ENCODE results near the gene CDSN.

The CDSN gene

GRCh38 chr6:31115941-31116560 lies 4.2 kb downstream of the CDSN start:
- DNase-seq (ENCODE audit: low read depth in 1 of 2, low spot score in 1 of 2) = no peak
- no peak overlapping the region for H3K27ac ChIP-seq (replicated peaks)
- peaks cover 6% of the 10 kb centered on the region for H3K27me3 ChIP-seq (ENCODE audit: insufficient read depth, poor library complexity, severe bottlenecking)
- TF ChIP-seq SPI1 (IDR thresholded peaks at IDR 0.05; ENCODE audit: borderline replicate concordance, low read depth) = no peak
- no peak for TF ChIP-seq GABPA (IDR thresholded peaks at IDR 0.05; ENCODE audit: low read depth)
- no peak for TF ChIP-seq REST (IDR thresholded peaks at IDR 0.05; ENCODE audit: insufficient replicate concordance, low read depth)
- TF ChIP-seq CTCF (IDR thresholded peaks at IDR 0.05; ENCODE audit: insufficient read depth, low read length) = no peak
- TF ChIP-seq POLR2AphosphoS5 (IDR thresholded peaks at IDR 0.05; ENCODE audit: low read depth) = no peak
- no peak overlapping the region for H3K4me3 ChIP-seq (replicated peaks; ENCODE audit: insufficient read depth, low read length)

GRCh38 chr6:31114970-31115849 lies 5.0 kb downstream of the CDSN start:
- Histone ChIP-seq H3K27ac (replicated peaks) (no peak overlapping the region), H3K27me3 (ENCODE audit: insufficient read depth, poor library complexity, severe bottlenecking) (peaks cover 6% of the 10 kb centered on the region), H3K4me3 (replicated peaks; ENCODE audit: insufficient read depth, low read length) (no peak overlapping the region)
- TF ChIP-seq GABPA (IDR thresholded peaks at IDR 0.05; ENCODE audit: low read depth) = no peak
- no peak for TF ChIP-seq REST (IDR thresholded peaks at IDR 0.05; ENCODE audit: insufficient replicate concordance, low read depth)
- no peak for TF ChIP-seq CTCF (IDR thresholded peaks at IDR 0.05; ENCODE audit: insufficient read depth, low read length)
- TF ChIP-seq SPI1 (IDR thresholded peaks at IDR 0.05; ENCODE audit: borderline replicate concordance, low read depth) = no peak
- no peak for TF ChIP-seq POLR2AphosphoS5 (IDR thresholded peaks at IDR 0.05; ENCODE audit: low read depth)
- DNase-seq (ENCODE audit: low read depth in 1 of 2, low spot score in 1 of 2) = no peak

GRCh38 chr6:31114541-31114878 lies 5.7 kb downstream of the CDSN start, which contains the start of gene PSORS1C1:
PSORS1C1 (plus strand) TSS chr6:31114800; CDS start chr6:31129633, 14,833 bp downstream.
- Histone ChIP-seq H3K4me3 (replicated peaks; ENCODE audit: insufficient read depth, low read length) (no peak within 1 kb of the TSS), H3K27me3 (ENCODE audit: insufficient read depth, poor library complexity, severe bottlenecking) (peaks cover 6% of the 10 kb centered on the region), H3K27ac (replicated peaks) (no peak within 1 kb of the TSS)
- TF ChIP-seq SPI1 (IDR thresholded peaks at IDR 0.05; ENCODE audit: borderline replicate concordance, low read depth) (no peak), POLR2AphosphoS5 (IDR thresholded peaks at IDR 0.05; ENCODE audit: low read depth) (no peak), GABPA (IDR thresholded peaks at IDR 0.05; ENCODE audit: low read depth) (no peak), REST (IDR thresholded peaks at IDR 0.05; ENCODE audit: insufficient replicate concordance, low read depth) (no peak), CTCF (IDR thresholded peaks at IDR 0.05; ENCODE audit: insufficient read depth, low read length) (no peak)
- DNase-seq (ENCODE audit: low read depth in 1 of 2, low spot score in 1 of 2) = no peak
